HepG2 (cell line): ENCODE results near the gene PKMYT1. TPM values are rescaled to one million over a fixed set of nuclear protein-coding genes. Genes with fewer than 3 reads are reported as not detected.

Experiments
- ATAD3A ChIP-seq: sonication (generic); formaldehyde crosslinking; IDR thresholded peaks from 2 replicates; pipeline ENCODE4 v1.4.0; 2020; ENCODE audit warnings: missing genetic modification reagents
- ETV5 ChIP-seq: IDR thresholded peaks from 2 replicates; pipeline ENCODE4 v1.6.1; 2018; ENCODE audit warnings: missing biosample characterization, missing genetic modification reagents, inconsistent platforms, borderline replicate concordance
- GABPB1 ChIP-seq: IDR thresholded peaks from 2 replicates; pipeline ENCODE4 v1.6.1; 2016; ENCODE audit warnings: mild to moderate bottlenecking, missing genetic modification reagents, moderate library complexity, missing compliant biosample characterization
- GTF2F1 ChIP-seq: fragments of 150-350 bp; IDR thresholded peaks from 2 replicates; pipeline ENCODE4 v1.6.1; 2014; ENCODE audit warnings: low read length
- MAF1 ChIP-seq: sonication (generic); formaldehyde crosslinking; IDR thresholded peaks from 2 replicates; pipeline ENCODE4 v1.5.0; 2020; ENCODE audit warnings: missing genetic modification reagents, borderline replicate concordance
- NCOR1 ChIP-seq: fragments of 200-600 bp; sonication (generic); IDR thresholded peaks from 2 replicates; pipeline ENCODE4 v1.7.0; 2017; ENCODE audit warnings: antibody characterized with exemption, low read length, borderline replicate concordance
- PHF20 ChIP-seq: sonication (generic); formaldehyde crosslinking; IDR thresholded peaks from 2 replicates; pipeline ENCODE4 v1.5.0; 2020; ENCODE audit warnings: mild to moderate bottlenecking, missing genetic modification reagents
- RBFOX2 ChIP-seq: fragments of 200-400 bp; formaldehyde crosslinking; IDR thresholded peaks from 2 replicates; pipeline ENCODE4 v1.6.1; 2017; ENCODE audit warnings: low read depth, mild to moderate bottlenecking, low read length
- ZBTB3 ChIP-seq: sonication (generic); formaldehyde crosslinking; IDR thresholded peaks from 2 replicates; pipeline ENCODE4 v1.4.0; 2020; ENCODE audit warnings: low read depth, mild to moderate bottlenecking, moderate library complexity, missing genetic modification reagents, borderline replicate concordance
- ZFP90 ChIP-seq: sonication (generic); formaldehyde crosslinking; IDR thresholded peaks from 2 replicates; pipeline ENCODE4 v1.8.0; 2022; ENCODE audit warnings: missing genetic modification reagents, mild to moderate bottlenecking, inconsistent platforms, borderline replicate concordance
- ZMYM4 ChIP-seq: sonication (generic); formaldehyde crosslinking; IDR thresholded peaks from 2 replicates; pipeline ENCODE4 v1.8.1; 2023; ENCODE audit warnings: mild to moderate bottlenecking, missing genetic modification reagents
- ZNF17 ChIP-seq: sonication (generic); formaldehyde crosslinking; IDR thresholded peaks from 2 replicates; pipeline ENCODE4 v1.5.0; 2020; ENCODE audit warnings: mild to moderate bottlenecking, missing genetic modification reagents
- ZNF235 ChIP-seq: sonication (generic); formaldehyde crosslinking; IDR thresholded peaks from 2 replicates; pipeline ENCODE4 v1.8.1; 2023; ENCODE audit warnings: mild to moderate bottlenecking, missing genetic modification reagents, borderline replicate concordance
- ZNF569 ChIP-seq: sonication (generic); formaldehyde crosslinking; IDR thresholded peaks from 2 replicates; pipeline ENCODE4 v1.5.0; 2020; ENCODE audit warnings: mild to moderate bottlenecking, missing genetic modification reagents, moderate library complexity, borderline replicate concordance
- ZNF83 ChIP-seq: sonication (generic); formaldehyde crosslinking; IDR thresholded peaks from 2 replicates; pipeline ENCODE4 v1.4.0; 2020; ENCODE audit warnings: missing genetic modification reagents, mild to moderate bottlenecking, borderline replicate concordance
- ZNF883 ChIP-seq: sonication (generic); formaldehyde crosslinking; IDR thresholded peaks from 2 replicates; pipeline ENCODE4 v1.5.1; 2020; ENCODE audit warnings: mild to moderate bottlenecking, missing genetic modification reagents; ENCODE audit errors: not compliant biosample characterization
- polyA plus RNA-seq, 8 experiments: library from polyadenylated mRNA; depleted of rRNA in 3 of 8; stranded (reverse) in 7 of 8; unstranded in 1 of 8; fragments of >200 nt; fragmentation: Illumina TruSeq in 4 of 8; extraction: Trizol in 4 of 8; gene quantifications; 2 replicates each; pipeline versions ENCODE4 v1.2.1 to v1.2.3, GENCODE V29; 2011 to 2016; ENCODE audit warnings: low read depth in 4 of 8, missing spikeins in 1 of 8, mixed read lengths in 1 of 8; ENCODE audit not compliant: insufficient read depth in 1 of 8
- total RNA-seq, 5 experiments: library from RNA; depleted of rRNA; stranded (reverse); fragments of >200 nt; fragmentation: Illumina TruSeq; extraction: Trizol; gene quantifications; 2 replicates each; pipeline ENCODE4 v1.2.3, GENCODE V29; 2016; ENCODE audit warnings: low read depth in 1 of 5
- TF ChIP-seq, protein P1 (sequence below): sonication (generic); formaldehyde crosslinking; IDR thresholded peaks from 2 replicates; pipeline ENCODE4 v1.8.1; 2022; ENCODE audit warnings: low read depth, mild to moderate bottlenecking, missing genetic modification reagents
- TF ChIP-seq, protein P2 (sequence below): IDR thresholded peaks from 2 replicates; pipeline ENCODE4 v1.6.1; 2012; ENCODE audit warnings: low read length, improper control_type of control experiment
- TF ChIP-seq, protein P3 (sequence below): sonication (generic); formaldehyde crosslinking; IDR thresholded peaks from 2 replicates; pipeline ENCODE4 v1.4.0; 2020; ENCODE audit warnings: missing genetic modification reagents
- TF ChIP-seq, protein P4 (sequence below): IDR thresholded peaks from 2 replicates; pipeline ENCODE4 v1.6.1; 2016; ENCODE audit warnings: mild to moderate bottlenecking, missing biosample characterization, missing genetic modification reagents
- TF ChIP-seq, protein P5 (sequence below): sonication (generic); formaldehyde crosslinking; IDR thresholded peaks from 2 replicates; pipeline ENCODE4 v1.4.0; 2020; ENCODE audit warnings: missing genetic modification reagents; ENCODE audit errors: not compliant biosample characterization

The PKMYT1 gene
- total and polyA plus RNA-seq, 2 of the 13 experiments (the other 11 are each of a cell fraction or from before 2014, with no cell fraction given), result 7.0 to 27.8 TPM

DNA sequence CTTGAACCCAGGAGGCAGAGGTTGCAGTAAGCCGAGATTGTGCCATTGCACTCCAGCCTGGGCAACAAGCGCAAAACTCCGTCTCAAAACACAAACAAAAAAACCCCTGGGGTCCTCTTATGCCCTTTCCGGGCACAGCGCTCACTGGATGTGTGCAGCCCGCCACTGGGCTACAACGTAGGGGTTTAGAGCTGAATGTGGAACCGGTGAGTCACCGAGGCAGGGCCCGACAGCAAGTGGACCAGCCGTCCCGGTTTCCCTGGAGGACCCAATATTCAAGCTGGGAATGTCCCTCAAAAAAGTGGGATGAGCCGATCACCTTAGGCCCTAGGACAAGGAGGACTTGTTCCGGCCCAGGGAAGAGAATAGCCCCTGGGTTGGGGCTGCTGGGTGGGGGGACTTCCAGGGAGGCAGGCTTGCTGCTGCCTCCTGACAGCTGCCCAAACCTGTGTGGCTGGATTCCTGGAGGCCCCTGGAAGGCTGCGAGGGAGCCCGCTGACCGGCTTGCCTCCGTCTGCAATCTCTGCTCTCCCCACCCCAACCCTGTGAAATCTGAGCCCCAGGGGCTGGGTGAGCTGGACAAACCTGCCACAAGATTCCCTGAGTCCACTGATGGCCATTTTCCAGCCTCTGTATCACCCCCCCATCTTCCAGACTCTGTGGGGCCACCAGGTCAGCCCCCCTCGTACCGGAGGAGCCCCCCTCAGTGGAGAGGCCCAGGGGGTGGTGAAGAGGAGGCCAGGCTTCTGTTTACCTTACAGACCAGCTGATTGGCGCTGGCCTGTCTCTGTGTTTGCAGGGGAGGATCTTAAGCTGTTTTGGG lies 29.5 kb upstream of the PKMYT1 start (continued):
- TF ChIP-seq ZFP90 (CRISPR knock-in tag) (no peak), ETV5 (no peak), PHF20 (CRISPR knock-in tag) (no peak), ZNF883 (CRISPR knock-in tag) (no peak), ATAD3A (CRISPR knock-in tag) (no peak), ZNF569 (CRISPR knock-in tag) (no peak), ZNF83 (CRISPR knock-in tag) (no peak), ZNF235 (CRISPR knock-in tag) (no peak), GABPB1 (CRISPR knock-in tag) (0 out of 2 replicates have a peak, but pooled peaks have one; percentile 15), RBFOX2 (no peak), ZMYM4 (no peak), ZBTB3 (CRISPR knock-in tag) (no peak), MAF1 (CRISPR knock-in tag) (no peak), ZNF17 (CRISPR knock-in tag) (no peak), GTF2F1 (no peak), NCOR1 (no peak)
- TF ChIP-seq, protein P1, sequence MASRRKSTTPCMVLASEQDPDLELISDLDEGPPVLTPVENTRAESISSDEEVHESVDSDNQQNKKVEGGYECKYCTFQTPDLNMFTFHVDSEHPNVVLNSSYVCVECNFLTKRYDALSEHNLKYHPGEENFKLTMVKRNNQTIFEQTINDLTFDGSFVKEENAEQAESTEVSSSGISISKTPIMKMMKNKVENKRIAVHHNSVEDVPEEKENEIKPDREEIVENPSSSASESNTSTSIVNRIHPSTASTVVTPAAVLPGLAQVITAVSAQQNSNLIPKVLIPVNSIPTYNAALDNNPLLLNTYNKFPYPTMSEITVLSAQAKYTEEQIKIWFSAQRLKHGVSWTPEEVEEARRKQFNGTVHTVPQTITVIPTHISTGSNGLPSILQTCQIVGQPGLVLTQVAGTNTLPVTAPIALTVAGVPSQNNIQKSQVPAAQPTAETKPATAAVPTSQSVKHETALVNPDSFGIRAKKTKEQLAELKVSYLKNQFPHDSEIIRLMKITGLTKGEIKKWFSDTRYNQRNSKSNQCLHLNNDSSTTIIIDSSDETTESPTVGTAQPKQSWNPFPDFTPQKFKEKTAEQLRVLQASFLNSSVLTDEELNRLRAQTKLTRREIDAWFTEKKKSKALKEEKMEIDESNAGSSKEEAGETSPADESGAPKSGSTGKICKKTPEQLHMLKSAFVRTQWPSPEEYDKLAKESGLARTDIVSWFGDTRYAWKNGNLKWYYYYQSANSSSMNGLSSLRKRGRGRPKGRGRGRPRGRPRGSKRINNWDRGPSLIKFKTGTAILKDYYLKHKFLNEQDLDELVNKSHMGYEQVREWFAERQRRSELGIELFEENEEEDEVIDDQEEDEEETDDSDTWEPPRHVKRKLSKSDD (CRISPR knock-in tag), result no peak
- TF ChIP-seq, protein P2, sequence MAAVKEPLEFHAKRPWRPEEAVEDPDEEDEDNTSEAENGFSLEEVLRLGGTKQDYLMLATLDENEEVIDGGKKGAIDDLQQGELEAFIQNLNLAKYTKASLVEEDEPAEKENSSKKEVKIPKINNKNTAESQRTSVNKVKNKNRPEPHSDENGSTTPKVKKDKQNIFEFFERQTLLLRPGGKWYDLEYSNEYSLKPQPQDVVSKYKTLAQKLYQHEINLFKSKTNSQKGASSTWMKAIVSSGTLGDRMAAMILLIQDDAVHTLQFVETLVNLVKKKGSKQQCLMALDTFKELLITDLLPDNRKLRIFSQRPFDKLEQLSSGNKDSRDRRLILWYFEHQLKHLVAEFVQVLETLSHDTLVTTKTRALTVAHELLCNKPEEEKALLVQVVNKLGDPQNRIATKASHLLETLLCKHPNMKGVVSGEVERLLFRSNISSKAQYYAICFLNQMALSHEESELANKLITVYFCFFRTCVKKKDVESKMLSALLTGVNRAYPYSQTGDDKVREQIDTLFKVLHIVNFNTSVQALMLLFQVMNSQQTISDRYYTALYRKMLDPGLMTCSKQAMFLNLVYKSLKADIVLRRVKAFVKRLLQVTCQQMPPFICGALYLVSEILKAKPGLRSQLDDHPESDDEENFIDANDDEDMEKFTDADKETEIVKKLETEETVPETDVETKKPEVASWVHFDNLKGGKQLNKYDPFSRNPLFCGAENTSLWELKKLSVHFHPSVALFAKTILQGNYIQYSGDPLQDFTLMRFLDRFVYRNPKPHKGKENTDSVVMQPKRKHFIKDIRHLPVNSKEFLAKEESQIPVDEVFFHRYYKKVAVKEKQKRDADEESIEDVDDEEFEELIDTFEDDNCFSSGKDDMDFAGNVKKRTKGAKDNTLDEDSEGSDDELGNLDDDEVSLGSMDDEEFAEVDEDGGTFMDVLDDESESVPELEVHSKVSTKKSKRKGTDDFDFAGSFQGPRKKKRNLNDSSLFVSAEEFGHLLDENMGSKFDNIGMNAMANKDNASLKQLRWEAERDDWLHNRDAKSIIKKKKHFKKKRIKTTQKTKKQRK, result no peak
- TF ChIP-seq, protein P3, sequence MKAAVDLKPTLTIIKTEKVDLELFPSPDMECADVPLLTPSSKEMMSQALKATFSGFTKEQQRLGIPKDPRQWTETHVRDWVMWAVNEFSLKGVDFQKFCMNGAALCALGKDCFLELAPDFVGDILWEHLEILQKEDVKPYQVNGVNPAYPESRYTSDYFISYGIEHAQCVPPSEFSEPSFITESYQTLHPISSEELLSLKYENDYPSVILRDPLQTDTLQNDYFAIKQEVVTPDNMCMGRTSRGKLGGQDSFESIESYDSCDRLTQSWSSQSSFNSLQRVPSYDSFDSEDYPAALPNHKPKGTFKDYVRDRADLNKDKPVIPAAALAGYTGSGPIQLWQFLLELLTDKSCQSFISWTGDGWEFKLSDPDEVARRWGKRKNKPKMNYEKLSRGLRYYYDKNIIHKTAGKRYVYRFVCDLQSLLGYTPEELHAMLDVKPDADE (CRISPR knock-in tag), result no peak
- TF ChIP-seq, protein P4, sequence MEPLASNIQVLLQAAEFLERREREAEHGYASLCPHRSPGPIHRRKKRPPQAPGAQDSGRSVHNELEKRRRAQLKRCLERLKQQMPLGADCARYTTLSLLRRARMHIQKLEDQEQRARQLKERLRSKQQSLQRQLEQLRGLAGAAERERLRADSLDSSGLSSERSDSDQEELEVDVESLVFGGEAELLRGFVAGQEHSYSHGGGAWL (CRISPR knock-in tag), result peak; percentile 26; the same call in 1 of the 2 replicates
- TF ChIP-seq, protein P5, sequence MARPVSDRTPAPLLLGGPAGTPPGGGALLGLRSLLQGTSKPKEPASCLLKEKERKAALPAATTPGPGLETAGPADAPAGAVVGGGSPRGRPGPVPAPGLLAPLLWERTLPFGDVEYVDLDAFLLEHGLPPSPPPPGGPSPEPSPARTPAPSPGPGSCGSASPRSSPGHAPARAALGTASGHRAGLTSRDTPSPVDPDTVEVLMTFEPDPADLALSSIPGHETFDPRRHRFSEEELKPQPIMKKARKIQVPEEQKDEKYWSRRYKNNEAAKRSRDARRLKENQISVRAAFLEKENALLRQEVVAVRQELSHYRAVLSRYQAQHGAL (CRISPR knock-in tag), result no peak
